SU-DHL-6 (cell line): Measurements from ENCODE around the gene MINPP1.

ENCODE experiments used
- H2AFZ ChIP-seq: fragments of 200-600 bp; sonication (generic); 2 replicates; pipeline ENCODE4 v1.6.1; 2014; ENCODE audit warnings: low read depth, mild to moderate bottlenecking, moderate library complexity, mixed read lengths, antibody characterized with exemption, low read length; ENCODE audit not compliant: severe bottlenecking
- H3F3A ChIP-seq: fragments of 200-600 bp; shearing (Covaris generic); 2 replicates; pipeline ENCODE4 v1.6.0; 2016; ENCODE audit warnings: antibody characterized with exemption, mild to moderate bottlenecking; ENCODE audit not compliant: insufficient read depth
- H3K27ac ChIP-seq: fragments of 200-600 bp; sonication (generic); 2 replicates; pipeline ENCODE4 v1.5.1; 2016; ENCODE audit warnings: low read depth, mild to moderate bottlenecking, low read length, moderate library complexity, mixed read lengths
- H3K27me3 ChIP-seq: fragments of 200-600 bp; sonication (generic), shearing (Covaris generic); 2 replicates; pipeline ENCODE4 v1.6.0; 2014; ENCODE audit warnings: mild to moderate bottlenecking, low read length
- H3K36me3 ChIP-seq: fragments of 200-600 bp; sonication (generic); 2 replicates; pipeline ENCODE4 v1.6.1; 2014; ENCODE audit warnings: mild to moderate bottlenecking, low read length, mixed read lengths
- H3K4me2 ChIP-seq: fragments of 300-600, 200-600 bp; shearing (Covaris generic), sonication (generic); 2 replicates; pipeline ENCODE4 v1.6.0; 2014; ENCODE audit warnings: low read length, low read depth, mild to moderate bottlenecking; ENCODE audit not compliant: poor library complexity, severe bottlenecking
- H3K4me3 ChIP-seq: fragments of 200-600 bp; sonication (generic); 2 replicates; pipeline ENCODE4 v1.5.1; 2014; ENCODE audit warnings: antibody characterized with exemption, low read length, mild to moderate bottlenecking, mixed read lengths; ENCODE audit not compliant: insufficient read depth, poor library complexity, severe bottlenecking
- H3K79me2 ChIP-seq: fragments of 200-600 bp; sonication (generic); 2 replicates; pipeline ENCODE4 v1.6.1; 2014; ENCODE audit warnings: mild to moderate bottlenecking, low read length, moderate library complexity; ENCODE audit not compliant: insufficient read depth
- H3K9ac ChIP-seq: fragments of 200-600 bp; sonication (generic); 2 replicates; pipeline ENCODE4 v1.7.0; 2014; ENCODE audit warnings: mild to moderate bottlenecking, low read length
- H3K9me2 ChIP-seq: fragments of 200-600 bp; sonication (generic); replicated peaks from 2 replicates; pipeline ENCODE4 v1.6.1; 2014; ENCODE audit warnings: low read length; ENCODE audit not compliant: insufficient read depth
- H3K9me3 ChIP-seq: fragments of 200-600 bp; sonication (generic); 2 replicates; pipeline ENCODE4 v1.6.1; 2014; ENCODE audit warnings: low read length, mixed read lengths; ENCODE audit not compliant: insufficient read depth
- H4K20me1 ChIP-seq: fragments of 200-600 bp; sonication (generic); 2 replicates; pipeline ENCODE4 v1.6.1; 2014; ENCODE audit warnings: low read depth, mild to moderate bottlenecking, antibody characterized with exemption, low read length, moderate library complexity, mixed read lengths
- EZH2phosphoT487 ChIP-seq: fragments of 200-600 bp; sonication (generic), shearing (Covaris generic); conservative IDR thresholded peaks from 2 replicates; pipeline ENCODE4 v1.6.1; 2018; ENCODE audit warnings: mild to moderate bottlenecking, antibody characterized with exemption, low read length, moderate library complexity, mixed read lengths
- TF ChIP-seq, protein P1 (sequence below): fragments of 200-600 bp; sonication (generic); IDR thresholded peaks from one replicate; pipeline ENCODE4 v1.5.1; 2017; ENCODE audit warnings: antibody characterized with exemption, mild to moderate bottlenecking, low read length, moderate library complexity; ENCODE audit not compliant: insufficient read depth, poor library complexity, severe bottlenecking

MINPP1 gene

GRCh38 chr10:87503886-87504285, 807 bp upstream of the MINPP1 start:
- Histone ChIP-seq H3K9me3 (no peaks in the 10 kb centered on the region), H3K27me3 (no peaks in the 10 kb centered on the region), H3K27ac (no peak overlapping the region), H3K36me3 (peaks cover 3% of the 10 kb centered on the region; the same call in 1 of the 2 replicates), H2AFZ (peak overlapping the region; percentile 96), H3K9ac (peak overlapping the region; percentile 70), H4K20me1 (no peaks in the 10 kb centered on the region), H3F3A (peaks cover 13% of the 10 kb centered on the region; the same call in 1 of the 2 replicates), H3K79me2 (peaks cover 12% of the 10 kb centered on the region; the same call in 1 of the 2 replicates), H3K4me3 (peak overlapping the region; percentile 88), H3K4me2 (peak overlapping the region; percentile 91), H3K9me2 (no peaks in the 10 kb centered on the region)
- no peak for TF ChIP-seq EZH2phosphoT487
- TF ChIP-seq, protein P1, sequence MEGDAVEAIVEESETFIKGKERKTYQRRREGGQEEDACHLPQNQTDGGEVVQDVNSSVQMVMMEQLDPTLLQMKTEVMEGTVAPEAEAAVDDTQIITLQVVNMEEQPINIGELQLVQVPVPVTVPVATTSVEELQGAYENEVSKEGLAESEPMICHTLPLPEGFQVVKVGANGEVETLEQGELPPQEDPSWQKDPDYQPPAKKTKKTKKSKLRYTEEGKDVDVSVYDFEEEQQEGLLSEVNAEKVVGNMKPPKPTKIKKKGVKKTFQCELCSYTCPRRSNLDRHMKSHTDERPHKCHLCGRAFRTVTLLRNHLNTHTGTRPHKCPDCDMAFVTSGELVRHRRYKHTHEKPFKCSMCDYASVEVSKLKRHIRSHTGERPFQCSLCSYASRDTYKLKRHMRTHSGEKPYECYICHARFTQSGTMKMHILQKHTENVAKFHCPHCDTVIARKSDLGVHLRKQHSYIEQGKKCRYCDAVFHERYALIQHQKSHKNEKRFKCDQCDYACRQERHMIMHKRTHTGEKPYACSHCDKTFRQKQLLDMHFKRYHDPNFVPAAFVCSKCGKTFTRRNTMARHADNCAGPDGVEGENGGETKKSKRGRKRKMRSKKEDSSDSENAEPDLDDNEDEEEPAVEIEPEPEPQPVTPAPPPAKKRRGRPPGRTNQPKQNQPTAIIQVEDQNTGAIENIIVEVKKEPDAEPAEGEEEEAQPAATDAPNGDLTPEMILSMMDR, result no peak

GRCh38 chr10:87504307-87504639, 420 bp upstream of the MINPP1 start:
- TF ChIP-seq EZH2phosphoT487, result no peak
- TF ChIP-seq, protein P1, result no peak
- Histone ChIP-seq H3K4me2 (peak overlapping the region; percentile 91), H3K79me2 (peaks cover 12% of the 10 kb centered on the region; the same call in 1 of the 2 replicates), H3K4me3 (peak overlapping the region; percentile 88), H3K9me2 (no peaks in the 10 kb centered on the region), H3K9me3 (no peaks in the 10 kb centered on the region), H3K27me3 (no peaks in the 10 kb centered on the region), H3K9ac (peak overlapping the region; percentile 70), H3K36me3 (peaks cover 3% of the 10 kb centered on the region; the same call in 1 of the 2 replicates), H3F3A (peaks cover 13% of the 10 kb centered on the region; the same call in 1 of the 2 replicates), H4K20me1 (no peaks in the 10 kb centered on the region), H2AFZ (peak overlapping the region; percentile 96), H3K27ac (no peak overlapping the region)

DNA sequence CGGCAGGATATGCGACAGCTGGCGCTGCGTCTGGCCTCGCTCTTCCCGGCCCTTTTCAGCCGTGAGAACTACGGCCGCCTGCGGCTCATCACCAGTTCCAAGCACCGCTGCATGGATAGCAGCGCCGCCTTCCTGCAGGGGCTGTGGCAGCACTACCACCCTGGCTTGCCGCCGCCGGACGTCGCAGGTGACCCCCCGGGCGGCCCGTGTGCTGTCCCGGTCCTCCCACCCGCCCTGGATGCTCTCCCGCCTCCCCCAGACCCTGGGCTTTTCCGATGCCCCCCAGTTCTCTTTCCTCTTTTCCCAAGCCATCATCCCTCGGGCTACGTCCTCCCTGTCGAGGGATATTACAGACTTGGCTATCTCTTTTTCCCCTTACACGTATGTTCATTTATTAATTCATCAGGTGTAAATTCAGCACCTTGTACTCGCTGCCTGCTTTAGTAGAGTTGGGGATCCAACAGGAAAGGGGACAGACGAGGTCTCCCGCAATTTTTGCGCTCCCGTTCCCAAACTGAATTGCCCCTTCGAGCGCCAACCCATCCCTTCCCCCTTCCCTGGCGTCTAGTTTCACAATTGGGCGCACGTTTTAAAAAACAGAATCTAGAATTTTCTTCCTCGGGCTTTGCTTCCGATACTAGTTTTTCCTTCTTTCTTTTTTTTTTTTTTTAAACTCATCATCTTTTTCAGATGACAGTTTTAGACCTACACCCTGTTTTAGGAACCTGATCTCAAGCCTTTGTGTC, 846 bp downstream of the MINPP1 start:
- Histone ChIP-seq H3K79me2 (peaks cover 12% of the 10 kb centered on the region; the same call in 1 of the 2 replicates), H3K9me3 (no peaks in the 10 kb centered on the region), H3K27me3 (no peaks in the 10 kb centered on the region), H3K27ac (0 out of 2 replicates have a peak overlapping the region, but pooled peaks have one; percentile 40), H3K36me3 (peaks cover 3% of the 10 kb centered on the region; the same call in 1 of the 2 replicates), H3K9me2 (no peaks in the 10 kb centered on the region), H3K4me3 (peak overlapping the region; percentile 88), H4K20me1 (no peaks in the 10 kb centered on the region), H2AFZ (peak overlapping the region; percentile 96), H3K9ac (peak overlapping the region; percentile 70), H3F3A (peaks cover 13% of the 10 kb centered on the region; the same call in 1 of the 2 replicates), H3K4me2 (peak overlapping the region; percentile 91)
- no peak for TF ChIP-seq EZH2phosphoT487
- TF ChIP-seq, protein P1, result peak; percentile 62
